HG02852 (cell line): ENCODE measurements around the gene RIN3.

Experiments used
- ATAC-seq: cut with Tn5 transposase; IDR thresholded peaks from one replicate; pipeline ENCODE4 v1.9.1; 2021; ENCODE audit warnings: mild to moderate bottlenecking, moderate library complexity; ENCODE audit not compliant: unreplicated experiment

RIN3 gene

GRCh38 chr14:92513204-92513965 lies at the start of gene RIN3:
TSS of gene RIN3 (plus strand) at chr14:92513781. CDS start at chr14:92513933, 152 bp downstream.
- peak; percentile 62 for ATAC-seq

GRCh38 chr14:92464156-92464555 lies 49.4 kb upstream of the RIN3 start:
- ATAC-seq = no peak

- no peak for ATAC-seq
Measured at GRCh38 chr14:92464716-92465115, 48.9 kb upstream of the RIN3 start.

DNA sequence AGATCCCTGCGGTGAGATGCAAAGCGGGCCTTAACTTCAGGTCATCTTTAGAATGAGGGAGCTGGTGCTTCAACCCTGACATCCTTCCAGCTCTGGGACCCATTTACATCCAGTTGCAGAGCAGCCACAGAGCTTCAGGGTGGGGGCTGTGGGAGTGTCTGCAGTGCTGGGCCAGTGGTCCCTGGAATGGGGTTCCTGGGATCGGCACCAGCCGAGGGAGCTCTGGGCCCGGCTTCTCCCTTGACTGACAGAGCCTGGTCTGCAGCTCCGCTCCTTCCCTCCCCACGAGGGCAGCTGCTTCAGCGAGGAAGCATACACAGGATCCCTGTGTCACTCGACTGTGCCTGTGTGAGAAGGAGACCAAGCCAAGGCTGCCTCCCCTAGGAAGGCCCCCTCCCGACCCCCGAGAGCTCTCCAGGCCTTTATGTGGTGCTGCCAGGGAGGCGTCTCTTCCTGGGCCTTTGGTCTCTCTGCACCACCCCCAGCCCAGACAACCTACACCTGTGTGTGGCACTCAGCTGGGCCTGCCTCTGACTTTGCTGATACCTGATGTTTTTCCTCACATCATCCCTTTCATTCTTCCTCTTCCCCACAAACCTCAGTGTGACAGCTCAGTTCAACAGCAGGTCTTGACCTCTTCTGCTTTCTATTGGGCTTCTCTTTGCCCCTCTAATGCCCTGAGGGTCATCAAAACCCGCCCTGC lies 48.1 kb upstream of the RIN3 start:
- no peak for ATAC-seq

DNA sequence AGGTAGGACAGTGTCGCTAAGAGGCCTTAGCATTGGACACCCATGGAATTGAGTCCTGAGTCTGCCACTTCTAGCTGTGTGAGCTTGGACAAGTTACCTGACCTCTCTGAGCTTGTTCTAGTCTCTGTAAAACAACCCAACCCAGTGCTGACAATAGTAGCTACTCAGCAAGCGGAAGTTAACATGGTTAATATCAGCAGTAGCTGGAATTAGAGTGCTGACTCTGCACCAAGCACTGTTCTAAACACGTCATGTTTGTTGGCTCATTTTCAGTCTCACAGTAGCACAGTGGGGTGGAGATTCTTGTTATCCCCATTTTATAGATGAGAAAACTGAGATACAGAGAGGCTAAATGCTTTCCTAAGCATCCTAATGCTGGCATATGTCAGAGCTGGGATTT lies 47.5 kb upstream of the RIN3 start:
- ATAC-seq = no peak

GRCh38 chr14:92469515-92469914 lies 44.1 kb upstream of the RIN3 start:
- ATAC-seq = no peak

GRCh38 chr14:92470215-92470614 lies 43.4 kb upstream of the RIN3 start:
- no peak for ATAC-seq

GRCh38 chr14:92470811-92471210 lies 42.8 kb upstream of the RIN3 start:
- ATAC-seq = no peak

DNA sequence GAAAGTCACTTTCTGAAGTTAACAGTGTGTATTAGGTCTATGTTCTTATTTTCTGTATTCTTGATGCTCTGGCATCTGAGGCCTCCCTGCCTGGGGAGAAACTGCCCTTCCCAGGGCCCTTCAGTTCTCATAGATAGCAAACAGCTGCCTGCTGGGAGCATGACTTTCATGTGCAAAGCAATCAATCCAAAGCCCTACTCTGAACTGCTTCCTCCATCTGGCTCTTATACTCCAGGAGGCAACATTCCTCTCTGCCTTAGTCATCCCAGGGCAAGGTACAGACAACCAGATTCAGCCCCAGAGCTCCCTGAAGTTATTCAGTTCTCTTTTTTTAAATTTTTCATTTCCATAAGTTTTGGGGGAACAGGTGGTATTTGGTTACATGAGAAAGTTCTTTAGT lies 41.7 kb upstream of the RIN3 start:
- ATAC-seq = no peak

GRCh38 chr14:92472860-92473259 lies 40.7 kb upstream of the RIN3 start:
- no peak for ATAC-seq

DNA sequence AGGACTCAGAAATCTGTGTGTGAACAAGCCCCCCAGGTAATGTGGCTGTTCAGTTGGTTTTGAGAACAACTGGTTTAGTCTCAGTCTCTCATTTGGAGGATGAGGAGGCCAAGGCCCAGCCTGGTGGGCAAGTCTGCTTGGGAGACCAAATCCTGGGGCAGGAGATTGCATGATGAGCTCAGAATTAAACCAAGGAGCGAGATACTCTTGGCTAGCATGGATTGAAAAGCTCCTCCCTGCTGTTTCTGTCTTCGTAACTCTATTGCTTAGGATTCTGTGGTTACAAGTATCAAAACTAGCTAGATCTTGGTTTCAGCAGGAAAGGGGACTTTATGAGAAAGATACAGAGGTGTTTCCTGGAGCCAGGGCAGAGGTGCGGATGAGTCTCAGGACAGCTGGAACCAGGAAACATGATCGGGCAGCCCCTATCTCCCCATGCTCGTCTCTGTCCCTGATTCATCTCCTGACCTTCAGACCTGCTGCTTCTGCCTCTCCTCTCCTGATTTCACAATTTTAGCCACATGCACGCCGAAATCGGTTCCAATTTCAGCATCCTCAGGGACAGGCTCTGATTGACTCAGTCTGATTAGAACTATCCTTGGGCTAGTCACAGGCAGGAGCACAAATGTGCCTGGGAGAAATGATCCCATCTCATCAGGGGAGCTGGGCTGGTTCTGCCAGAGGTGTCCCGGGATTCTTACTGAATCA lies 40.2 kb upstream of the RIN3 start:
- ATAC-seq = no peak

DNA sequence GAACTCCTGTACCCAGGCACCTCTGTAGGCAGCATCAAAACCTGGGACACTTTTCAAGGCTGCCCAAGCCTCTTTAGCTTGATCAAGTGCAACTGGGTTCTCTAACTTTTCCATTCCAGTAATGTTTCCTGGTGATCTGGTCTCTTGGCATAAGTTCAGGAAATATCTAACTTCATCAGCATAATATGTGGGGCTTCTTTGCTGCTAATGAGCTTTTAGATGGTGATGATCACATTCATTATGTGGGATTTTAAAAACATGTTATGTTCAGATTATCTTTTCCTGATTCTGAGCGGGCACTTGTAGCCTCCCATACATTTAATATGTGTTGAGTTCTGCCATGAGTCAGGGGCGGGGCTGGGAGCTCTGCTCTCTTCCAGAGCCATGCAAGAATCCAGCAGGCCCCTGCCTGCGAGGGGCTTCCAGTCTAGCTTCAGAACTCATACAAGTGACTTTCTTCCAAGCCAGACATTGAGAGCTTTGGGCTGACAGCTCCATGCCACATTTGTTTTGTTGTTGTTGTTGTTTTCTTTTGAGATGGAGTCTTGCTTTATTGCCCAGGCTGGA lies 39.5 kb upstream of the RIN3 start:
- ATAC-seq = no peak

- ATAC-seq = no peak
Measured at GRCh38 chr14:92475037-92475436, 38.5 kb upstream of the RIN3 start.

DNA sequence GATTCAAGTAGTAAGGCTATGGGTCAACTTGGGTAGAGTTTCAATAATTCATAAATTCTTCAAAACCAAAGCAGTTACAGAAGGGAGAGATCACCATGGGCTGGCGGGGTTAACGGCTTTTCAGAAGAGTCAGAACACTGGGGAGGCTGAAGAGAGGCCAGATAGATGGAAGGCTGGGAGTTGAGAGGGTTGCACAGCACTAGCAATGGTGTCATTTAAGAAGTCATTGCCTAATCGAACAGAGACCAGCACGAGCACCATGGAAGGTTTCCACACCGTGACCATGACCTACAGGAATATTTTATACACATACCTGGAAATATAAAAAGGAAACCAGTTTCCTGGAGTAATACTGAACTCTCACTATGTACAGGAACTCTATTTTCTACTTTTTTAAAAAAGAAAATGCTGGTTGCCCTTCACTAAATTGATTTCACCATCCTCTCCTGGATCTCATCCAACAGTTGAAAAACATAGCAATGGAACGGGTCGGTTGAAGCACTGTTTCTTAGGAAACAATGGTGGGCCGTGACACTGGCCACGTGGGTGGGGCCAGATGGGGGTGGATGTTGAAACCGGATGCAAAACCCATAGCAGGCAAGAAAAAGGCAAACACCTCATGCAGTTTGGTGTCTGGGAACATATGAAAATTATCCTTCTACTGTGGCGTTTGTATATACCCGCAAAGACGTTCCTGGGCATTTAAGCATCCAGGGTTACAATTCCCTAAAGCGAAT lies 38.0 kb upstream of the RIN3 start:
- no peak for ATAC-seq

DNA sequence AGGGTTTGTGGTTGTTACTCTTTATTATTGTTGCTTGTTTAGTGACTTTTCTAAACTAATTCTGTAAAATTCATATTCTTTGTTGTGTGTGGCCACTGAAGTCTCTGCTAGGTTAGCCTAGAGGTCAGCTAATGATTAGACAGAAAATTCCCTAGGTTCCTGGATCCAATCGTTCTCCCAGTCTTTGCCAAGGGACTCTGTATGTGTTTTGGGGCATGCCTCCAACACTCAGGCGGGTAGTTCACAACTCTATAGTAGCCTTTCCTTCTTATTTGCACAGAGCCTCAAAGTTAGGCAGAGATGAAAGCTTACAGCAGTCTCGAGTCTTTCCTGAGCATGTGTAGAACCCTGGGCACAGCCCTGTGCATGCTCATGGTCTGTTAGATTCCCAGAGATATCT lies 32.7 kb upstream of the RIN3 start:
- no peak for ATAC-seq

GRCh38 chr14:92481386-92481785 lies 32.2 kb upstream of the RIN3 start:
- ATAC-seq = no peak

DNA sequence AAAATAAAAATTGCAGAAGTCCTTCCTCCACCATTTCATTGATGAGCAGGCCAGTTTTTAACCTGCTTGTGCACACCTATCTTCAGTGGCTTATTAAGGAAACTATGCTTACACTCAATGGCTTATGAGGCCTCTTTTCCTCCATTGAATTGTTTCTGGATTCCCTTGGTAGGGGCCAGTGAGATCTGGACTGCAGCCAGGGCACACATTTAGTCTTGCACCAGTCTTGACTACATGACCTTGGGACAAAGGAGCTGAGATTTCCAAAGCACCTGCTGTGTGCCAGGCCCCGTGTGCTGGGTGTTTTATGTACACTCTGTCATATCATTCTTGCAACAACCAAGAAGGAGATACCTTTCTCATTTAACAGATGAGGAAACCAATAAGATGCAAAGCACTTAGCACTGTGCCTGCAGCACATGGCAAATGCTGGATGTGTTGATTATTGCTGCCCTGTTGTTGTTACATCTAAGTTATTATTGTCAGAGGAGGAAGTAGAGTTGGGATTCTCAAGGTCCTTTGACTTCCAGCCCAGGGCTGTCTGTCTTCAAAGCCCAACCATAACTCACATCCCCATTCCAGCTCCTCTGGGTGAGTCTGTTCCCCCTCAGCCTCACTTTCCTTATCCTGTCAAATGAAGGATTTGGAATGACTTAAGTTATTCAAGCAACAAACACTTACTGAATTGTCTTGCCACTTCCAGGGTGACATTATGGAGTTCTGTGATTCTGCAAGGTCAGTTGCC lies 31.6 kb upstream of the RIN3 start:
- no peak for ATAC-seq

DNA sequence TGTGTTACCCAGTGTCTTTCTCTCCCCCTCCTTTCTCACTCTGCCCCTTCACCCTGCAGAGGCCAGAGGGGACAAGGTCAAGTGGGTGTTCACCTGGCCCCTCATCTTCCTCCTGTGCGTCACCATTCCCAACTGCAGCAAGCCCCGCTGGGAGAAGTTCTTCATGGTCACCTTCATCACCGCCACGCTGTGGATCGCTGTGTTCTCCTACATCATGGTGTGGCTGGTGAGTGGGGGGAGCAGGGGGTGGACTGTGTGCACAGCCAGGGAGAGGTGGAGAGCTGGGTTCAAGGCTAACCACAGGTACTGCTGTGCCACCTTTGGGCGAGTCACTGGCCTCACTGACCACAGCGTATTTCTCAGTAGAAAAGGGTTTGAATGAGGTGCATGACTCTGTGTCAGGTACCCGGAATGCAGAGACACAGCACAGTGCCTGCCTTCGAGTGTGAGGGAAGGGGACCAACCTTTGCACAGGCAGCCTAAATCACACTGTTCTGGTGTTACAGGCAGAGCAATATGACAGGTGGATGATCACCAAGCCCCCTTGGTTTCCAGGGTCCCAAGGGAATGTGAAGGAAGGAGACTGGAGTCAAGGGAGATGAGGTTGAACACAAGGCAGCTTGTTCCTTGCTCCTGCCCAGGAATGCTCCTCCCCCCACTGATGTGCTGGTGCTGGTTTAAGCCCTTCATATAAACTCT lies 30.8 kb upstream of the RIN3 start:
- no peak for ATAC-seq

DNA sequence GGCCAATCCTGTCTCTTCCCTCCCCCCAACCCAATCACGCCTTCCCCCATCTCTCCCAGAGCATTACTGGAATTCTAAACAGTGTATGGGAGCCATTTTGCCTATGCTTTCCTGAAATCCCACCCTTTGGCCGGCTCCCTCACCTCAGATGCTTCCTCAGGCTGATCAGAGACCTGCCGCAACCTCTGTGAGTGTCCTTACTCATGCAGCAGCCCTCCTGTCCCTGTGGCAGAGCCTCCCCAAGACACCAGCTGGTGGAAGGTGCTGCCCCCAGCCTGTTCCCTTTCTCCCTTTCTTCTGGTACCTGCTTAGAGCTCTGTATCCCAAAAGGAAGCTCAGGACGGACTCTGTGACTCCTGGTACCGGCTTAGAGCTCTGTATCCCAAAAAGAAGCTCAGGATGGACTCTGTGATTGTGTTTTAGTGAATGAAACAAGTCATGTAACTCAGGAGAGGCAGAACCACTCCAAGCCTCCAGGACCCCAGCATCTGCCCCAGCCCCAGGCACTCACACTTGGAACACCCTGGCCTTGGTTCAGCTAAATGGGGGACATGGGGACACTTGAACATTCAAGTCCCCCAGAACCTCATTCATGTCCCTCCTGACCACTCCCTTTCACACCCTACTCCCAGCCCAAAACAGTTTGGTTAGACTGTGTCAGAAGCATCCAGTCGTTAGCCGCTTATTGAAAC lies 29.3 kb upstream of the RIN3 start:
- no peak for ATAC-seq
